Measurements from ENCODE around the gene DTYMK. TPM values are rescaled to one million over a fixed set of nuclear protein-coding genes. Genes with fewer than 3 reads are reported as not detected.
A peak's percentile ranks its signal among the peaks of the same experiment; 100 is the strongest.

DTYMK gene
- total RNA-seq, 2 experiments from 2014 or later = 4.8 to 6.0 TPM

- ATAC-seq (ENCODE audit: poor library complexity) = no peak
- CTCF ChIA-PET = no interaction called here
- peaks cover 5% of the 10 kb centered on the region for H3K4me1 Mint-ChIP-seq (ENCODE audit: low read depth)
- no peaks in the 10 kb centered on the region for H3K9me3 Mint-ChIP-seq
- Histone ChIP-seq H3K4me1 (ENCODE audit: insufficient read depth, low read length) (no peaks in the 10 kb centered on the region), H3K4me3 (ENCODE audit: low read length) (no peak overlapping the region), H3K9me3 (ENCODE audit: control insufficient read depth in 1 of 2, insufficient read depth in 1 of 2, low read length in 2 of 2) (no peaks in the 10 kb centered on the region), H3K27me3 (ENCODE audit: control insufficient read depth in 1 of 2, insufficient read depth in 2 of 2, low read length in 2 of 2) (no peaks in the 10 kb centered on the region), H3K36me3 (ENCODE audit: insufficient read depth, low read length) (peaks cover 45% of the 10 kb centered on the region), H3K27ac (ENCODE audit: low read depth in 1 of 2, low read length in 2 of 2) (no peak overlapping the region)
- no peak for TF ChIP-seq CTCF (IDR thresholded peaks at IDR 0.05)
- intact Hi-C loops (cut with DNase I, micrococcal nuclease) = no loop called here
- POLR2A ChIA-PET = no interaction called here
- DNase-seq = no peak
- no peaks in the 10 kb centered on the region for H3K27me3 Mint-ChIP-seq
- H3K4me3 Mint-ChIP-seq = no peak overlapping the region
- H3K27ac Mint-ChIP-seq = peak overlapping the region; percentile 30
- peaks cover 52% of the 10 kb centered on the region for H3K36me3 Mint-ChIP-seq (ENCODE audit: low read depth)
These were observed 12.6 kb downstream of the DTYMK start for GRCh38 chr2:241673797-241674725.

DNA sequence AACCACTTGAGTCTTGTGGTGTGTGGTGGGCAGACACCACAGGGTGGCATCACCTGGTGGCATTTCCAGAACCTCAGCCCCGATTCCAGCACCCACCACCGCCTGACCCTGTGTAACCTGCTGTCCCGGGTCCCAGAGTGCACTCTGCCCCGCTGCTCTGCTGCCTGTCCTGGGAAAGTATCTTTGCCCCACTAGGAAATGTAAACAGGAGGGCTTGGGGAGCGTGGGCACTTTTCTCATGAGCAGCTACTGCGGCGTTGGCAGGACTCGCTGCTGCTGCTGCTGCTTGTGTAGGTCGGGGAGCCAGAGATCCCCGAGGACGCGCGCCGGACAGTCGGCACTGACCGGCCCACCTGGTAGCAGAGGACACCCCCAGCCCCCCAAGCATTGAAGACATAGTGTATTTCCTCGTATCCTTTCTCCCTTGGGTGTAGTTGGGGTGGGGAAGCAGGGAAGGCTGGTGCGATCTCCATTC, 13.4 kb downstream of the DTYMK start:
- DNase-seq (no peak), ATAC-seq (ENCODE audit: poor library complexity) (no peak)
- Mint-ChIP-seq H3K4me1 (ENCODE audit: low read depth) (peaks cover 5% of the 10 kb centered on the region), H3K36me3 (ENCODE audit: low read depth) (peaks cover 54% of the 10 kb centered on the region), H3K4me3 (no peak overlapping the region), H3K9me3 (no peaks in the 10 kb centered on the region), H3K27me3 (no peaks in the 10 kb centered on the region), H3K27ac (peak overlapping the region; percentile 30)
- TF ChIP-seq CTCF (IDR thresholded peaks at IDR 0.05) = no peak
- no peaks in the 10 kb centered on the region for H3K9me3 ChIP-seq (ENCODE audit: control insufficient read depth in 1 of 2, insufficient read depth in 1 of 2, low read length in 2 of 2)
- H3K36me3 ChIP-seq (ENCODE audit: insufficient read depth, low read length) = peaks cover 46% of the 10 kb centered on the region
- POLR2A ChIA-PET = no interaction called here
- intact Hi-C loops (cut with DNase I, micrococcal nuclease) = no loop called here
- no peaks in the 10 kb centered on the region for H3K4me1 ChIP-seq (ENCODE audit: insufficient read depth, low read length)
- no peak overlapping the region for H3K4me3 ChIP-seq (ENCODE audit: low read length)
- H3K27me3 ChIP-seq (ENCODE audit: control insufficient read depth in 1 of 2, insufficient read depth in 2 of 2, low read length in 2 of 2) = no peaks in the 10 kb centered on the region
- no peak overlapping the region for H3K27ac ChIP-seq (ENCODE audit: low read depth in 1 of 2, low read length in 2 of 2)
- CTCF ChIA-PET = no interaction called here

DNA sequence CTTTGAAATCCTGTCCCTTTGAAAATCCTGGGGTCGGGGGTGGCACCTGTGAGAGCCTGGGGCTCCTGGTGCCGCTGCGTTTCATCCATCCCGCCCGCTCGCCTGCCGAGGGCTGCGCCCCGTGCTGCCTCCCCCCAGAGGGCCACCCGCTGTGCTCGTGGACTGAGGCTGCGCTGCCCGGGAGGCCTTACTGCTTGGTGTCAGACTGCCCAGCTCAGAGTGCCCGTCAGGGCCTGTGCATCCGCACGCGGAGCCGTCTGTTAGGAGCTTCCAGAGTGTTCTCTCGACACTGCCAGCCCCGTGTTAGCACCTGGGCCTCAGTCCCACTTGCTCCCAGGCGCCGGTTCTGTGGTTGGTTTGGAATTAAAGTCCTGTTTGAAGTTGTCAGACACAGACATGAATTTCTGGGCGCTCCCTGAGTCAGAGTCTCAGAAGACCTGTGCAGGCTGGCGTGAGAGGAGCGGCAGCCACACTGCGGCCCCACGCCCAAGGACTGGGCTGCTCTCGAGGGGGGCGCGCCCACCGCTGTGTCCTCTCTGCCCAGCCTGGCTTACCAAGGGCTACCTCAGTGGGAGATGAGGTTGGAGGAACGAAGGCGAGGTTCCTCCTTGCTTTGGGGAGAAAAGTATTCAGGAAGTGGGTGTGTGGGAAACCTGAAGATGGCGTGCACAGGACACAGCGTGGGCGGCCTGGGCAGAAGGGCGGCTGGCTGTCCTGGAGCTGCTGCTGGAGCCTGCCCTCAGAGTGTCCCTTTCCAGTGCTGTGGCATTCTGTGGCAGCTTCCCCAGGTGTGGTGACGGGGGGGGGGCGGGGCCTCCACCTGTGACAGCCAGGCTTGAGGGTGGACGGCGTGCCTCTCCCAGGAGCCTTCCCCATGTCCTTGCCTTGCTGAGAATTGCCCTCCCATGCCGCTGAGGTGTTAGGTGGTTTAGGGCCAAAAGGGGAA, 14.1 kb downstream of the DTYMK start:
- TF ChIP-seq CTCF (IDR thresholded peaks at IDR 0.05) = no peak
- no peak for DNase-seq
- no peaks in the 10 kb centered on the region for H3K9me3 Mint-ChIP-seq
- H3K9me3 ChIP-seq (ENCODE audit: control insufficient read depth in 1 of 2, insufficient read depth in 1 of 2, low read length in 2 of 2) = no peaks in the 10 kb centered on the region
- no peaks in the 10 kb centered on the region for H3K27me3 ChIP-seq (ENCODE audit: control insufficient read depth in 1 of 2, insufficient read depth in 2 of 2, low read length in 2 of 2)
- H3K36me3 ChIP-seq (ENCODE audit: insufficient read depth, low read length) = peaks cover 46% of the 10 kb centered on the region
- POLR2A ChIA-PET = no interaction called here
- no peaks in the 10 kb centered on the region for H3K27me3 Mint-ChIP-seq
- no peak overlapping the region for H3K27ac ChIP-seq (ENCODE audit: low read depth in 1 of 2, low read length in 2 of 2)
- CTCF ChIA-PET = no interaction called here
- ATAC-seq (ENCODE audit: poor library complexity) = no peak
- no peak overlapping the region for H3K4me3 Mint-ChIP-seq
- H3K36me3 Mint-ChIP-seq (ENCODE audit: low read depth) = peaks cover 55% of the 10 kb centered on the region
- H3K4me3 ChIP-seq (ENCODE audit: low read length) = no peak overlapping the region
- no peak overlapping the region for H3K27ac Mint-ChIP-seq
- peaks cover 5% of the 10 kb centered on the region for H3K4me1 Mint-ChIP-seq (ENCODE audit: low read depth)
- no peaks in the 10 kb centered on the region for H3K4me1 ChIP-seq (ENCODE audit: insufficient read depth, low read length)
- intact Hi-C loops (cut with DNase I, micrococcal nuclease) = no loop called here

All from CD4-positive, alpha-beta T cell (primary cell).